ENCODE measurements around the gene OR51B4.

DNA sequence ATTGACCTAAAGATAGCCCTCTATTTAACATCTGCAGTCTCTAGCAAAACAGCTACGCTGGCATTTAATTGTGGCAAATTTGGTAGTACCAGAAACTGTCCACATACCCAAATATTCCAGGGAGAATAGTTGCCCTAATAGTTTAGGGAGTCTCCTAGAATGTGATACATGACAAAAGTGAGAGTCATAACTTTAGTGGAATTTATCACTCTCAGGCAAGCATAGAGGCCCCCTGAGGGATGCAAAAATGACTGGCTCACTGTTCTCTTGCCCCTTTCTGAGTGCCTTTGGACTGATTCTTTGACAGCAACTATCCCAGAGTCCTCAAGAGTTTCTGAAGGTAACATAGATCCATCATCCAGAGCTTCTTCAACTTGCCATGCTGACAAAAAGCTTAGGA, 2.3 kb upstream of the OR51B4 start:
- TF ChIP-seq, protein P1, sequence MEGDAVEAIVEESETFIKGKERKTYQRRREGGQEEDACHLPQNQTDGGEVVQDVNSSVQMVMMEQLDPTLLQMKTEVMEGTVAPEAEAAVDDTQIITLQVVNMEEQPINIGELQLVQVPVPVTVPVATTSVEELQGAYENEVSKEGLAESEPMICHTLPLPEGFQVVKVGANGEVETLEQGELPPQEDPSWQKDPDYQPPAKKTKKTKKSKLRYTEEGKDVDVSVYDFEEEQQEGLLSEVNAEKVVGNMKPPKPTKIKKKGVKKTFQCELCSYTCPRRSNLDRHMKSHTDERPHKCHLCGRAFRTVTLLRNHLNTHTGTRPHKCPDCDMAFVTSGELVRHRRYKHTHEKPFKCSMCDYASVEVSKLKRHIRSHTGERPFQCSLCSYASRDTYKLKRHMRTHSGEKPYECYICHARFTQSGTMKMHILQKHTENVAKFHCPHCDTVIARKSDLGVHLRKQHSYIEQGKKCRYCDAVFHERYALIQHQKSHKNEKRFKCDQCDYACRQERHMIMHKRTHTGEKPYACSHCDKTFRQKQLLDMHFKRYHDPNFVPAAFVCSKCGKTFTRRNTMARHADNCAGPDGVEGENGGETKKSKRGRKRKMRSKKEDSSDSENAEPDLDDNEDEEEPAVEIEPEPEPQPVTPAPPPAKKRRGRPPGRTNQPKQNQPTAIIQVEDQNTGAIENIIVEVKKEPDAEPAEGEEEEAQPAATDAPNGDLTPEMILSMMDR (IDR thresholded peaks at IDR 0.05): no peak
- TF ChIP-seq EZH2 (IDR thresholded peaks at IDR 0.05): no peak
